ENCODE results near the gene RAB6B.

Gene RAB6B

GRCh38 chr3:133869586-133869985 lies 26.1 kb downstream of the RAB6B start:
- DNase-seq (ENCODE audit: low read depth): no peak
- no peak overlapping the region for H3K4me3 ChIP-seq (ENCODE audit: low read length)
- no peak for TF ChIP-seq CTCF (conservative IDR thresholded peaks at IDR 0.05; ENCODE audit: low read depth, low read length)

- TF ChIP-seq CTCF (conservative IDR thresholded peaks at IDR 0.05; ENCODE audit: low read depth, low read length): no peak
- DNase-seq (ENCODE audit: low read depth): no peak
- H3K4me3 ChIP-seq (ENCODE audit: low read length): no peak overlapping the region
Measured at GRCh38 chr3:133868758-133869475, 26.8 kb downstream of the RAB6B start.

GRCh38 chr3:133868186-133868585 lies 27.5 kb downstream of the RAB6B start:
- no peak overlapping the region for H3K4me3 ChIP-seq (ENCODE audit: low read length)
- DNase-seq (ENCODE audit: low read depth): no peak
- no peak for TF ChIP-seq CTCF (conservative IDR thresholded peaks at IDR 0.05; ENCODE audit: low read depth, low read length)

- no peak for TF ChIP-seq CTCF (conservative IDR thresholded peaks at IDR 0.05; ENCODE audit: low read depth, low read length)
- no peak overlapping the region for H3K4me3 ChIP-seq (ENCODE audit: low read length)
Measured at GRCh38 chr3:133866141-133866540, 29.5 kb downstream of the RAB6B start.

GRCh38 chr3:133865136-133865855 lies 30.4 kb downstream of the RAB6B start:
- no peak overlapping the region for H3K4me3 ChIP-seq (ENCODE audit: low read length)
- no peak for TF ChIP-seq CTCF (conservative IDR thresholded peaks at IDR 0.05; ENCODE audit: low read depth, low read length)
- no peak for DNase-seq (ENCODE audit: low read depth)

More at GRCh38 chr3:133866141-133866540, 29.5 kb downstream of the RAB6B start:
- DNase-seq (ENCODE audit: low read depth): no peak

- H3K4me3 ChIP-seq (ENCODE audit: low read length): no peak overlapping the region
- no peak for DNase-seq (ENCODE audit: low read depth)
- TF ChIP-seq CTCF (conservative IDR thresholded peaks at IDR 0.05; ENCODE audit: low read depth, low read length): no peak
Measured at GRCh38 chr3:133864616-133865015, 31.1 kb downstream of the RAB6B start.

GRCh38 chr3:133863911-133864310 lies 31.8 kb downstream of the RAB6B start:
- TF ChIP-seq CTCF (conservative IDR thresholded peaks at IDR 0.05; ENCODE audit: low read depth, low read length): no peak
- no peak for DNase-seq (ENCODE audit: low read depth)
- no peak overlapping the region for H3K4me3 ChIP-seq (ENCODE audit: low read length)
